ENCODE measurements around the gene FREM1.

The FREM1 gene

DNA sequence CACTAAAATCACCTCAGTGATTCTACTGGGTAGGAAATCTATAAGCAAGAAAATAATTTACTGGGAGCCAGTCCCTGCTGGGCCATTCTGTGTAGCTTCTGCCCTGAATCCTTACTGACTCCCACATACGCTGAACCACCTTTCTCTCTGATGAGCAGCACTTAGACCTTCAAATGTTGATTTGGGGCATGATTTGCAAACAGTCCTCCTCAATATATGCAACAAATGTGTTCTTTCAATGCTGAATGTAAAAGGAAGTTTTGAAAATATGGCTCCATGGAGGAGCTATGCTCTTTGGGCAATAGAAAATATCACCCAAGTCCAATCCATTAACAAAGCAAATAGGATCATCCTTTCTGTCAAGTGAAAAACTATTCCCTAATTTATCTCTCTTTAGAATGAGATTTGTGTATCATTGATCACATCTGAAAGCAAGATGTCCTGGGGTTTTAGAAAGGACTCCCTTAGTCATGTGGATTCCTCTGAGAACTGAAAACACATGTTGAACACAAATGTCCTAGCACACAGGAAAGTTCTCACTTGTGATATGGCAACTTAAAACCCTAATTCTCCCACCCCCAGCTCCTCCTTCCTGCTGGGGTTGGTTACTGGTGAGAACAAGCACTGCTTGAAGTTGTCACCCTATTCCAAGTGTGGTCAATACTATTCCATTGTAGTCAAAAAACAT, 178.8 kb downstream of the FREM1 start:
- no peaks in the 10 kb centered on the region for H3K27me3 ChIP-seq (ENCODE audit: insufficient read depth, poor library complexity, severe bottlenecking)
- no peak overlapping the region for H3K4me3 ChIP-seq (ENCODE audit: severe bottlenecking)
- no peaks in the 10 kb centered on the region for H3K36me3 ChIP-seq (ENCODE audit: low read depth)
- TF ChIP-seq, protein P1, sequence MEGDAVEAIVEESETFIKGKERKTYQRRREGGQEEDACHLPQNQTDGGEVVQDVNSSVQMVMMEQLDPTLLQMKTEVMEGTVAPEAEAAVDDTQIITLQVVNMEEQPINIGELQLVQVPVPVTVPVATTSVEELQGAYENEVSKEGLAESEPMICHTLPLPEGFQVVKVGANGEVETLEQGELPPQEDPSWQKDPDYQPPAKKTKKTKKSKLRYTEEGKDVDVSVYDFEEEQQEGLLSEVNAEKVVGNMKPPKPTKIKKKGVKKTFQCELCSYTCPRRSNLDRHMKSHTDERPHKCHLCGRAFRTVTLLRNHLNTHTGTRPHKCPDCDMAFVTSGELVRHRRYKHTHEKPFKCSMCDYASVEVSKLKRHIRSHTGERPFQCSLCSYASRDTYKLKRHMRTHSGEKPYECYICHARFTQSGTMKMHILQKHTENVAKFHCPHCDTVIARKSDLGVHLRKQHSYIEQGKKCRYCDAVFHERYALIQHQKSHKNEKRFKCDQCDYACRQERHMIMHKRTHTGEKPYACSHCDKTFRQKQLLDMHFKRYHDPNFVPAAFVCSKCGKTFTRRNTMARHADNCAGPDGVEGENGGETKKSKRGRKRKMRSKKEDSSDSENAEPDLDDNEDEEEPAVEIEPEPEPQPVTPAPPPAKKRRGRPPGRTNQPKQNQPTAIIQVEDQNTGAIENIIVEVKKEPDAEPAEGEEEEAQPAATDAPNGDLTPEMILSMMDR (IDR thresholded peaks at IDR 0.05; ENCODE audit: poor library complexity, severe bottlenecking), result no peak
- no peaks in the 10 kb centered on the region for H3K4me1 ChIP-seq (ENCODE audit: insufficient read depth, poor library complexity, severe bottlenecking)
- no peaks in the 10 kb centered on the region for H3K9me3 ChIP-seq (ENCODE audit: severe bottlenecking)
- DNase-seq (ENCODE audit: low spot score), result no peak
- no peak for ATAC-seq (ENCODE audit: low read depth)
- no peak overlapping the region for H3K27ac ChIP-seq (ENCODE audit: poor library complexity, severe bottlenecking)

DNA sequence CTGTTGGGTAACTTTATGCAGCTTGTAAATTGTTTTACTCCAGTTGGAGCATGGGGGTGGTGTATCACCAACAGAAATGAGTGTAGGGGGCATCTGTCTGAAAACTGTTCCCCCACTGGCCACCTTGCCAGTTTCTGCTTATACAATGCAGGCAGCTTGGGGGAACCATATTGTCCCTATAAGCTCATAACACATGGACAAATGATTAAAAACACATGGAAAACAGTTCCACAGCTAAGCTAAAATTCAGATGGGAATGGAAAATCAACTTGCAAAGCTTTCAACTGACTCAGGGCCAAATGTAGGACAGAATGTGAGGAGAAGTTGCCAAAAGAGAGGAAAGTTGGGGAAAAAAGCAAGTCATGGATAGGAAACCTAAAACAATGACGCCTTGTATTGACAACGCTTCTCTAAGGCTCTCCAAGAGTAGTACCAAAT, 179.7 kb downstream of the FREM1 start:
- ATAC-seq (ENCODE audit: low read depth) (no peak), DNase-seq (ENCODE audit: low spot score) (no peak)
- Histone ChIP-seq H3K9me3 (ENCODE audit: severe bottlenecking) (no peaks in the 10 kb centered on the region), H3K27me3 (ENCODE audit: insufficient read depth, poor library complexity, severe bottlenecking) (no peaks in the 10 kb centered on the region), H3K27ac (ENCODE audit: poor library complexity, severe bottlenecking) (no peak overlapping the region), H3K4me1 (ENCODE audit: insufficient read depth, poor library complexity, severe bottlenecking) (no peaks in the 10 kb centered on the region), H3K36me3 (ENCODE audit: low read depth) (no peaks in the 10 kb centered on the region), H3K4me3 (ENCODE audit: severe bottlenecking) (no peak overlapping the region)
- TF ChIP-seq, protein P1 (IDR thresholded peaks at IDR 0.05; ENCODE audit: poor library complexity, severe bottlenecking), result no peak

DNA sequence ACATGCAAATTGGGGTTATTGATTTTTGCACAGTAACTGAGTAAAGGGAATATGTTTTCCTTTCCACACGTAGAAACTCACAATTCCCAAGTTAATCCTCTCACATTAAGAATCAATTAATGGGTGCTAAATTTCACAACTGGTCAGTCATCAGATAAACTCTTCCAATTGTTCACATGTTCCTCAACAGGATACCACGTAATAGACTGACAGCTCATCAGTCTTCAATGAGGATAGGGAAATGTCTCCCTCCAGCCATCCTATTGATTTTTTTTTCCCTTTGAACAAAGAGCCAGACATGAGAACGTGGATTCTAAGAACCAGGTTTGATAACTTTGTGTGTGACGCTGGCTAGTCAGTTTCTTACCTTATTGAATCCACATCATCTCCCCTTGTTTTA, 186.9 kb downstream of the FREM1 start:
- Histone ChIP-seq H3K27ac (ENCODE audit: poor library complexity, severe bottlenecking) (no peak overlapping the region), H3K36me3 (ENCODE audit: low read depth) (no peaks in the 10 kb centered on the region), H3K9me3 (ENCODE audit: severe bottlenecking) (no peaks in the 10 kb centered on the region), H3K27me3 (ENCODE audit: insufficient read depth, poor library complexity, severe bottlenecking) (peaks cover 23% of the 10 kb centered on the region), H3K4me3 (ENCODE audit: severe bottlenecking) (no peak overlapping the region), H3K4me1 (ENCODE audit: insufficient read depth, poor library complexity, severe bottlenecking) (no peaks in the 10 kb centered on the region)
- DNase-seq (ENCODE audit: low spot score), result no peak
- ATAC-seq (ENCODE audit: low read depth), result no peak
- TF ChIP-seq, protein P1 (IDR thresholded peaks at IDR 0.05; ENCODE audit: poor library complexity, severe bottlenecking), result no peak

DNA sequence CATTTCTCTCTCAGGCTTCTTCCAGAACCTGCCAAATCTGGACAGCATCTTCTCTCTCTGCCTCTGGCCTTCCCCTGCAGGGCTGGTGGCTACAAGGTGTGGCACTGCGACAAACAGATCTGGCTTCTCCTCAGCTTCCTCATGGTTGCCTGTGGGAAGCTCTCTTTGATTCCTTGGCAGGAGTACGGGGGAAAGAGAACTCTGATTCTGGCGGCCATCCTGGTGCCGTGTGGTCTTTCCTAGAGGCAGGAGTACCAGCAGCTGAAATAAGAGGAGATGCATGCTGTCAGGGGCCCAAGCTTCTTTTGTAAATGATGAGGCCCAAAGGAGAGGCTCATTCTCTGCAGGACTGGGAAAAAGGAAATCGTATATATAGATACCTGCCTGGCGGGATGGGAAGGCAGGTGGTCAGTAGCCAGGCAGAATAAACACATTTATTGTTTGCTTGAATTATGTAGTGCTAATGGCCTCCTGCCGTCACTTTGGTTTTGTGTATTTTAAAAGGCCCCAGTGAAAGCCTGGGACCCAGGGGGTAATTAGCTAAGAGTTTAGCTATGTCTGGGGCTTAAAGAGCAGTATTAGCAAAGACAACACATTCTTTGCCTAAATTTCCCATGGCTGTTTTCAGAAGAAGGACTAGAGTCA, 187.7 kb downstream of the FREM1 start, which contains the start of gene CER1:
CER1 (minus strand) TSS at position 343 of the 645 bp plus-strand sequence; CDS start at position 282, 61 bp downstream.
- Histone ChIP-seq H3K27ac (ENCODE audit: poor library complexity, severe bottlenecking) (no peak within 1 kb of the TSS), H3K36me3 (ENCODE audit: low read depth) (no peaks in the 10 kb centered on the region), H3K27me3 (ENCODE audit: insufficient read depth, poor library complexity, severe bottlenecking) (peaks cover 31% of the 10 kb centered on the region), H3K4me1 (ENCODE audit: insufficient read depth, poor library complexity, severe bottlenecking) (no peaks in the 10 kb centered on the region), H3K4me3 (ENCODE audit: severe bottlenecking) (no peak within 1 kb of the TSS), H3K9me3 (ENCODE audit: severe bottlenecking) (no peaks in the 10 kb centered on the region)
- DNase-seq (ENCODE audit: low spot score), result no peak
- no peak for ATAC-seq (ENCODE audit: low read depth)
- TF ChIP-seq, protein P1 (IDR thresholded peaks at IDR 0.05; ENCODE audit: poor library complexity, severe bottlenecking), result no peak

Data from RWPE2 (cell line).